Prostate gland (tissue), 2 donors: ENCODE results near the gene ADAMTS13.

Source experiments
- CTCF ChIP-seq, 4 experiments: fragments of 200-600 bp in 2 of 4; fragments of 450-650 bp in 2 of 4; sonication (generic) in 2 of 4; IDR thresholded peaks; 1 replicate in 3 of 4; 2 replicates in 1 of 4; pipeline ENCODE4 v1.5.1; 2016 to 2019; ENCODE audit warnings: antibody characterized with exemption in 4 of 4, mild to moderate bottlenecking in 2 of 4, moderate library complexity in 2 of 4
- POLR2A ChIP-seq: fragments of 450-650 bp; IDR thresholded peaks from one replicate; pipeline ENCODE4 v1.6.1; 2016; ENCODE audit warnings: antibody characterized with exemption, mild to moderate bottlenecking

DNA sequence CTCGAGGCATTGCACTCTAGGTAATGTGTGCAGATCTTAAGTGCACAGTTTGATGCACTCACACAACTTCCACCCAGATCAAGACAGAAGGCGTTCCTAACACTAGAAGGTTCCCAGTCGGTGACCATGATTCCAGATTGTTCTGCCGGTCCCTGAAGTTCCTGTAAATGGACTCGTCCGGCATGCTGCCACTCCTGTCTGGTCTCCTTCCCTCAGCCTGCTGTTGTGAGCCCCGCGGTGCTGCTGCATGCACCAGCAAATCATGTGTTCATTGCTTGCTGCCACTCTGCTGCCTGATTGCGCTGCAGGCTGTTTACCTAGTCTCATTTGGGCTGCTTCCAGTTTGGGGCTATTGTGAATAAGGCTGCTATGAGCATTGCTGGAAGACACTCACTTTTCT, 34.5 kb upstream of the ADAMTS13 start:
- TF ChIP-seq POLR2A (no peak), CTCF (IDR thresholded peaks at IDR 0.05) (no peak)
